MM.1S (cell line): ENCODE measurements around the gene MS4A7.

Experiments used
- DNase-seq: peaks from one replicate; pipeline ENCODE4 v3.0.0-alpha.2; 2015
- H2AFZ ChIP-seq: fragments of 300-600 bp; sonication (generic); 2 replicates; pipeline ENCODE4 v1.6.0; 2016; ENCODE audit warnings: antibody characterized with exemption, low read length
- H3F3A ChIP-seq: fragments of 300-600 bp; sonication (generic); 2 replicates; pipeline ENCODE4 v1.6.1; 2016; ENCODE audit warnings: mild to moderate bottlenecking, antibody characterized with exemption, low read length, moderate library complexity, mixed read lengths; ENCODE audit not compliant: insufficient read depth
- H3K27ac ChIP-seq: fragments of 300-600 bp; sonication (generic); 2 replicates; pipeline ENCODE4 v1.5.1; 2016; ENCODE audit warnings: mild to moderate bottlenecking, low read length
- H3K27me3 ChIP-seq: fragments of 300-600 bp; sonication (generic); replicated peaks from 2 replicates; pipeline ENCODE4 v1.6.0; 2016; ENCODE audit warnings: low read length; ENCODE audit not compliant: insufficient read depth
- H3K36me3 ChIP-seq: fragments of 300-600 bp; sonication (generic); replicated peaks from 2 replicates; pipeline ENCODE4 v1.6.1; 2016; ENCODE audit warnings: mild to moderate bottlenecking, low read length, mixed read lengths; ENCODE audit not compliant: insufficient read depth
- H3K4me1 ChIP-seq: fragments of 300-600 bp; sonication (generic); 2 replicates; pipeline ENCODE4 v1.6.1; 2016; ENCODE audit warnings: low read length, mixed read lengths
- H3K4me2 ChIP-seq: fragments of 300-600 bp; sonication (generic); 2 replicates; pipeline ENCODE4 v1.6.0; 2016; ENCODE audit warnings: low read depth, low read length
- H3K4me3 ChIP-seq: fragments of 300-600 bp; sonication (generic); 2 replicates; pipeline ENCODE4 v1.5.1; 2016; ENCODE audit warnings: low read length, mixed read lengths
- H3K79me2 ChIP-seq: fragments of 300-600 bp; sonication (generic); 2 replicates; pipeline ENCODE4 v1.6.1; 2016; ENCODE audit warnings: mixed run types, low read length, mixed read lengths
- H3K9ac ChIP-seq: fragments of 300-600 bp; sonication (generic); 2 replicates; pipeline ENCODE4 v1.6.1; 2016; ENCODE audit warnings: low read length, mixed read lengths
- H3K9me2 ChIP-seq: fragments of 300-600 bp; sonication (generic); replicated peaks from 2 replicates; pipeline ENCODE4 v1.6.1; 2016; ENCODE audit warnings: mild to moderate bottlenecking, low read length, mixed read lengths; ENCODE audit not compliant: insufficient read depth
- H3K9me3 ChIP-seq: fragments of 300-600 bp; sonication (generic); replicated peaks from 2 replicates; pipeline ENCODE4 v1.6.1; 2016; ENCODE audit warnings: mild to moderate bottlenecking, low read length, mixed read lengths; ENCODE audit not compliant: insufficient read depth
- H4K20me1 ChIP-seq: fragments of 300-600 bp; sonication (generic); 2 replicates; pipeline ENCODE4 v1.6.1; 2016; ENCODE audit warnings: mild to moderate bottlenecking, low read length, moderate library complexity, mixed read lengths; ENCODE audit not compliant: insufficient read depth
- CTCF ChIP-seq: fragments of 300-600 bp; sonication (generic); IDR thresholded peaks from 2 replicates; pipeline ENCODE4 v1.5.1; 2016; ENCODE audit warnings: antibody characterized with exemption, low read length, mixed read lengths
- EZH2 ChIP-seq: fragments of 300-600 bp; sonication (generic); optimal IDR thresholded peaks from 2 replicates; pipeline ENCODE3; 2017; ENCODE audit warnings: low read depth, mild to moderate bottlenecking, antibody characterized with exemption, low read length, mixed read lengths
- EZH2phosphoT487 ChIP-seq: fragments of 300-600 bp; sonication (generic); IDR thresholded peaks from 2 replicates; pipeline ENCODE4 v1.6.1; 2018; ENCODE audit warnings: antibody characterized with exemption, low read length

Gene MS4A7

GRCh38 chr11:60347084-60347797 is 31.1 kb upstream of the MS4A7 start:
- no peak overlapping the region for H3K4me3 ChIP-seq
- H3K79me2 ChIP-seq, result no peaks in the 10 kb centered on the region
- no peak for TF ChIP-seq EZH2
- no peak for TF ChIP-seq EZH2phosphoT487
- no peak for TF ChIP-seq CTCF
- no peaks in the 10 kb centered on the region for H3K36me3 ChIP-seq
- H3K27ac ChIP-seq, result no peak overlapping the region
- no peaks in the 10 kb centered on the region for H3K4me1 ChIP-seq
- DNase-seq, result no peak
- H3K9ac ChIP-seq, result no peak overlapping the region
- no peak overlapping the region for H3K4me2 ChIP-seq
- H3K9me3 ChIP-seq, result no peaks in the 10 kb centered on the region
- no peaks in the 10 kb centered on the region for H4K20me1 ChIP-seq
- no peak overlapping the region for H2AFZ ChIP-seq
- no peaks in the 10 kb centered on the region for H3F3A ChIP-seq
- no peaks in the 10 kb centered on the region for H3K27me3 ChIP-seq
- H3K9me2 ChIP-seq, result no peaks in the 10 kb centered on the region

GRCh38 chr11:60348116-60348515 is 30.2 kb upstream of the MS4A7 start:
- Histone ChIP-seq H3K4me3 (no peak overlapping the region), H3K4me2 (no peak overlapping the region), H4K20me1 (no peaks in the 10 kb centered on the region), H3K79me2 (no peaks in the 10 kb centered on the region), H3K36me3 (no peaks in the 10 kb centered on the region), H3K9me2 (no peaks in the 10 kb centered on the region), H2AFZ (no peak overlapping the region), H3F3A (no peaks in the 10 kb centered on the region), H3K27ac (no peak overlapping the region), H3K9ac (no peak overlapping the region), H3K4me1 (no peaks in the 10 kb centered on the region), H3K27me3 (no peaks in the 10 kb centered on the region), H3K9me3 (no peaks in the 10 kb centered on the region)
- TF ChIP-seq EZH2 (no peak), EZH2phosphoT487 (no peak), CTCF (no peak)
- DNase-seq, result no peak

- Histone ChIP-seq H2AFZ (no peak overlapping the region), H3K27ac (no peak overlapping the region), H4K20me1 (no peaks in the 10 kb centered on the region), H3K4me3 (no peak overlapping the region), H3K4me1 (no peaks in the 10 kb centered on the region), H3K9me3 (no peaks in the 10 kb centered on the region), H3K9ac (no peak overlapping the region), H3K79me2 (no peaks in the 10 kb centered on the region), H3K36me3 (no peaks in the 10 kb centered on the region), H3F3A (no peaks in the 10 kb centered on the region), H3K9me2 (no peaks in the 10 kb centered on the region), H3K27me3 (no peaks in the 10 kb centered on the region), H3K4me2 (no peak overlapping the region)
- TF ChIP-seq EZH2 (no peak), CTCF (no peak), EZH2phosphoT487 (no peak)
- DNase-seq, result no peak
These were observed 28.3 kb upstream of the MS4A7 start for GRCh38 chr11:60349990-60350389.
